HUES48 (cell line): ENCODE results near the gene CDCA3.
"Not testable (repeated sequence)": the region's sequence is repeated elsewhere in the genome, so short reads cannot be mapped to it uniquely, and the experiment has no call there.

Source experiments
- H3K27ac ChIP-seq: one replicate; pipeline ENCODE4 v1.7.0; 2013; ENCODE audit warnings: low read depth, low read length, inconsistent platforms
- H3K27me3 ChIP-seq: 2 replicates; pipeline ENCODE4 v1.6.1; 2013; ENCODE audit warnings: mild to moderate bottlenecking, low read length; ENCODE audit not compliant: control insufficient read depth, insufficient read depth
- H3K36me3 ChIP-seq: 2 replicates; pipeline ENCODE4 v1.6.1; 2013; ENCODE audit warnings: low read length; ENCODE audit not compliant: control insufficient read depth, insufficient read depth
- H3K4me1 ChIP-seq: 2 replicates; pipeline ENCODE4 v1.6.1; 2013; ENCODE audit warnings: mild to moderate bottlenecking, low read length; ENCODE audit not compliant: control insufficient read depth, insufficient read depth
- H3K4me3 ChIP-seq: 2 replicates; pipeline ENCODE4 v1.5.1; 2013; ENCODE audit warnings: mild to moderate bottlenecking, low read depth, low read length
- H3K9ac ChIP-seq: 2 replicates; pipeline ENCODE4 v1.6.1; 2013; ENCODE audit warnings: mild to moderate bottlenecking, low read depth, low read length, moderate library complexity
- H3K9me3 ChIP-seq: 2 replicates; pipeline ENCODE4 v1.6.1; 2013; ENCODE audit warnings: low read length; ENCODE audit not compliant: control insufficient read depth, insufficient read depth

CDCA3 gene

DNA sequence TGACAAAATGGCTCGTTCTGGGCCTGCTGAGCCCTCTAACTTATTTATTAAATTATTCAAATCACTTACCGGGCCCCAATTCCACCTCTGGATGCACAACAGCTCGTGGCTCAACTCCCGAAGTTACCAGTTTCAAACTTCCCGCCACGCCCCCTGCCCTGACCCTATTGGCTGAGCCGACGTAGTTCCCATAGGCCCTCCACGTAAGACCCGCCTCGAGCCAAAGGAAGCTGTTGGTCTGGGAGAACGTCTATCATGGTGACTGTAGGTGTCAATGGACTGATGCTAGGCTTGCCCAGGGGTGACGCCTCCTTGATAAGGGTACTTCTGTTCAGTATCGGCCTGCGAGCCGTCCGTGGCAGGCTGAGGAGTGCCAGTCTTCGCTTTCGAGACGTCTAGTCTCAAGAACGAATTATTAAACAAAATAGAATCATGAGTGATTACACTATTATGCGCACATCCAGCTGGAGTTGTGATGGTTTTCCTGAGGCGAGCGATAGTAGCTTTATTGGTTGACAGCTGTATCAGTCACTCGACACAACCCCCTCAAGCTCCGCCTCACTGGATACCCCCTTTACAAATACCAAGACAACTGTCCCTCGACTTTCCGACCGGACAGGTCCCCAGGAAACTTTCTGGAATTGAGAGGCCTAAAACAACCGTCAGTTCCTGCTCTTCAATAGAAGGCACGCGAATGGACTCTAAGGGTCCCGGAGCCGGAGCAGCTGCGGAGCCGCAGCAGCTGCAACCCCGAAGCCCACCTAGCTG is at the start of gene CDCA3:
Gene CDCA3 (minus strand): TSS at position 134 of the 768 bp plus-strand sequence. CDS start 334 bp downstream, outside the sequence.
- Histone ChIP-seq H3K27me3 (no peaks in the 10 kb centered on the region), H3K9me3 (no peaks in the 10 kb centered on the region), H3K27ac (peak within 1 kb of the TSS; percentile 85), H3K4me1 (peaks cover 10% of the 10 kb centered on the region), H3K9ac (peak within 1 kb of the TSS; percentile 62), H3K4me3 (peak within 1 kb of the TSS; percentile 88), H3K36me3 (peaks cover 47% of the 10 kb centered on the region)

DNA sequence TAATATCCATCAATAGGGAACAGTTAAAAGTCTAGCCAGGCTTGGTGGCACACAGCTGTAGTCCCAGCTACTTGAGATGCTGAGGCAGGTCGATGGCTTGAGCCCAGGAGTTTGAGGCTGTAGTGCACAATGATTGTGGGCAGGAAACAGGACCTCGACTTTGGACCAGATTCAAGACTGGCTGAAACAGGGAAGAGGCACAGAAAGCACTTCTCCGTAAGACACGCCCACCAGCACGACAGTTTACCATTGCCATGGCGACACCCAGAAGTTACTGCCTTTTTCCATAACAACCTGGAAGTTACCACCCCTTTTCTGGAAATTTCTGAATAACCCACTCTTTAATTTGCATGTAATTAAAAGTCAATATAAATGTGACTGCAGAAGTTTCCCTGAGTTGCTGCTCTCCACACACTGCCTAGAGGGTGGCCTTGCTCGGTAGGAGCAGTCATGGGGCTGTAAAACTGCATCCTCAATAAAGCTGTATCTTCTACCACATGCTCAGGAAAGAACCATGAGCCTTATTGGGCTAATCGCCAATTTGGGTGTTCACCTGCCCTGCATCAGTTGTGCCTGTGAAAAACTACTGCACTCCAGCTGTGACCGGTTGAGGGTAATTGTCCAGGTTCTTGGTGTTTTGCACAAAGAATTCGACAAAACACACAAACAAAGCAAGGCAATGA is 48.9 kb upstream of the CDCA3 start:
- peaks cover 10% of the 10 kb centered on the region for H3K4me1 ChIP-seq
- H3K9me3 ChIP-seq: no peaks in the 10 kb centered on the region
- H3K27ac ChIP-seq: no peak overlapping the region
- H3K9ac ChIP-seq: no peak overlapping the region
- no peak overlapping the region for H3K4me3 ChIP-seq
- H3K36me3 ChIP-seq: no peaks in the 10 kb centered on the region
- H3K27me3 ChIP-seq: no peaks in the 10 kb centered on the region

DNA sequence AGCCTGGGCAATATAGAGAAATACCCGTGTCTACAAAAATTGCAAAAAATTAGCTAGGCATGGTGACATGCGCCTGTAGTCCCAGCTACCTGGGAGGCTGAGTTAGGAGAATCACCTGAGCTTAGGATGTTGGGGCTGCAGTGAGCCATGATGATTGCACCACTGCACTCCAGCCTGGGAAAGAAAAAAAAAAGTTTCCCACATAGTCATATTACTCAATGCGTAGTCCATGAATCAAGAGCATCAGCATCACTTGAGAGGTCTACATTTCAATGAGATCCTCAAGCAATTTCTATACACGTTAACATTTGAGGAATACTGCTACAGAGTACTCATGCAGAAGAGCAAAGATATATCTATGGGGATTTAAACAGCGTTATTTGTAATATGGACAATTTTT is 48.3 kb upstream of the CDCA3 start:
- H3K27ac ChIP-seq: no peak overlapping the region
- H3K4me1 ChIP-seq: peaks cover 10% of the 10 kb centered on the region
- no peak overlapping the region for H3K9ac ChIP-seq

DNA sequence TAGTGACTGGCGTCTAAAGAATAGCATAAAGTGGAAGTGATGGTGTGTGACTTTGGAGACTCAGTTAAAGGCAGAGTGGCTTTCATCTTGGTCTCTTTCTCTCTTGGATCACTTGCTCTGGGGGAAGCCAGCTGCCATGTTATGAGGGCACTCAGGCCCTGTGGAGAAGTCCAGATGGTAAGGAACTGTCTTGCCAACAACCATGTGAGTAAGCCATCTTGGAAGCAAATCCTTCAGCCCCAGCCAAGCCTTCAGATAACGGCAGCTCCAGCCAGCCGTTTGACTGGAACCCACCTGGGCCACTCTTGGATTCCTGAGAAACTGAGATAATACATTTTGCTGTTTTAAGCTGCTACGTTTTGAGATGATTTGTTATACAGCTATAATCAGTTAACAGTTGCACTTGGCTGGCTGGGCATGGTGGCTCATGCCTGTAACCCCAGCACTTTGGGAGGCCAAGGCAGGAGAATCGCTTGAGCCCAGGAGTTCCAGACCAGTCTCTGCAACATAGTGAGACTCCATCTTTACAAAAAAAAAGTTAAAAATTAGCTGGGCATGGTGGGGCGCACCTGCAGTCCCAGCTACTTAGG is 45.9 kb upstream of the CDCA3 start:
- no peak overlapping the region for H3K4me3 ChIP-seq
- H3K4me1 ChIP-seq: no peaks in the 10 kb centered on the region
- H3K9me3 ChIP-seq: no peaks in the 10 kb centered on the region
- H3K27ac ChIP-seq: no peak overlapping the region
- no peak overlapping the region for H3K9ac ChIP-seq
- H3K27me3 ChIP-seq: no peaks in the 10 kb centered on the region
- no peaks in the 10 kb centered on the region for H3K36me3 ChIP-seq

More for the DNA sequence above, 48.3 kb upstream of the CDCA3 start:
- Histone ChIP-seq H3K27me3 (no peaks in the 10 kb centered on the region), H3K4me3 (no peak overlapping the region), H3K36me3 (no peaks in the 10 kb centered on the region), H3K9me3 (no peaks in the 10 kb centered on the region)

DNA sequence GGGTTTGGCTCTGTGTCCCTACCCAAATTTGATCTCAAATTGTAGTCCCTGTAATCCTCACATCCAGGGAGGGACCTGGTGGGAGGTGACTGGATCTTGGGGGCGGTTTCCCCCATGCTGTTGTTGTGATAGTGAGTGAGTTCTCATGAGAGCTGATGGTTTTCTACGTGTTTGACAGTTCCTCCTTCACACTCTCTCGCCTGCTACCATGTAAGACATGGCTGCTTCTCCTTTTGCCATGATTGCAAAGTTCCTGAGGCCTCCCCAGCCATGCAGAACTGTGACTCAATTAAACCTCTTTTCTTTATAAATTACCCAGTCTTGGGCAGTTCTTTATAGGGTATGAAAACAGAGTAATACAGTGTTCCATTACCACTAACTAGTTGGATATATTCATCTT is 43.2 kb upstream of the CDCA3 start:
- no peak overlapping the region for H3K4me3 ChIP-seq
- no peaks in the 10 kb centered on the region for H3K27me3 ChIP-seq

DNA sequence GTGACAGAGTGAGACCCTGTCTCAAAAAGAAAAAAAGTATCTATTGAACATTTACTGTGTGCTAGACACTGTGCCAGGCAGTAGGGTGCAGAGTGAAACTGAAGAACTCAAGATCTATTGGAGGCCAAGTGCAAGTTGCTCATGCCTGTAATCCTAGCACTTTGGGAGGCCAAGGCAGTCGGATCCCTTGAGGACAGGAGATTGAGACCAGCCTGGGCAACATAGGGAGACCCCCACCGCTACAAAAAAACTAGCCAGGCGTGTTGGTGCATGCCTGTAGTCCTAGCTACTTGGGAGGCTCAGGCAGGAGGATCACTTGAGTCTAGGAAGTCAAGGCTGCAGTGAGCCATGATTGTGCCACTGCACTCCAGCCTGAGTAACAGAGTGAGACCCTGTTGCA is 41.6 kb upstream of the CDCA3 start:
- not testable (repeated sequence) for H3K27me3 ChIP-seq, H3K9ac ChIP-seq, H3K27ac ChIP-seq, H3K9me3 ChIP-seq, H3K4me3 ChIP-seq, H3K36me3 ChIP-seq
- H3K4me1 ChIP-seq: peaks cover 15% of the 10 kb centered on the region

More for the DNA sequence above, 43.2 kb upstream of the CDCA3 start:
- H3K9me3 ChIP-seq: no peaks in the 10 kb centered on the region
- H3K9ac ChIP-seq: no peak overlapping the region
- H3K4me1 ChIP-seq: peaks cover 7% of the 10 kb centered on the region; the same call in 1 of the 2 replicates
- no peak overlapping the region for H3K27ac ChIP-seq
- no peaks in the 10 kb centered on the region for H3K36me3 ChIP-seq

DNA sequence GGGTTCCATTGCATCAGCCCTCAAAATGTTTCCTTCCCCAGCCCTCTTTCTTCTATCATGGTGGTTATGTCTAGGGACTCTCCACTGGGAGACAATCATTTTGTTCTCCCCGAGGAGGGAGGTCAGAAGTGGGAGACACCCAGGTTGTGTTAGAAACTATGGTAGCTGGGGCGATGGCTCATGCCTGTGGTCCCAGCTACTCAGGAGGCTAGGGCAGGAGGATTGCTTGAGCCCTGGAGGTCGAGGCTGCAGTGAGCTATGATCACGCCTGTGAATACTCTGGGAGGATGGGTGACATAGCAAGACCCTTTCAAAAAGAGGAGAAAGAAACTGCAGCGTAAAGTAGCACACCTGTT is 40.5 kb upstream of the CDCA3 start:
- Histone ChIP-seq H3K27me3 (no peaks in the 10 kb centered on the region), H3K9ac (peak overlapping the region; percentile 70), H3K4me3 (peak overlapping the region; percentile 66), H3K36me3 (no peaks in the 10 kb centered on the region), H3K4me1 (peaks cover 20% of the 10 kb centered on the region), H3K27ac (peak overlapping the region; percentile 76), H3K9me3 (no peaks in the 10 kb centered on the region)

DNA sequence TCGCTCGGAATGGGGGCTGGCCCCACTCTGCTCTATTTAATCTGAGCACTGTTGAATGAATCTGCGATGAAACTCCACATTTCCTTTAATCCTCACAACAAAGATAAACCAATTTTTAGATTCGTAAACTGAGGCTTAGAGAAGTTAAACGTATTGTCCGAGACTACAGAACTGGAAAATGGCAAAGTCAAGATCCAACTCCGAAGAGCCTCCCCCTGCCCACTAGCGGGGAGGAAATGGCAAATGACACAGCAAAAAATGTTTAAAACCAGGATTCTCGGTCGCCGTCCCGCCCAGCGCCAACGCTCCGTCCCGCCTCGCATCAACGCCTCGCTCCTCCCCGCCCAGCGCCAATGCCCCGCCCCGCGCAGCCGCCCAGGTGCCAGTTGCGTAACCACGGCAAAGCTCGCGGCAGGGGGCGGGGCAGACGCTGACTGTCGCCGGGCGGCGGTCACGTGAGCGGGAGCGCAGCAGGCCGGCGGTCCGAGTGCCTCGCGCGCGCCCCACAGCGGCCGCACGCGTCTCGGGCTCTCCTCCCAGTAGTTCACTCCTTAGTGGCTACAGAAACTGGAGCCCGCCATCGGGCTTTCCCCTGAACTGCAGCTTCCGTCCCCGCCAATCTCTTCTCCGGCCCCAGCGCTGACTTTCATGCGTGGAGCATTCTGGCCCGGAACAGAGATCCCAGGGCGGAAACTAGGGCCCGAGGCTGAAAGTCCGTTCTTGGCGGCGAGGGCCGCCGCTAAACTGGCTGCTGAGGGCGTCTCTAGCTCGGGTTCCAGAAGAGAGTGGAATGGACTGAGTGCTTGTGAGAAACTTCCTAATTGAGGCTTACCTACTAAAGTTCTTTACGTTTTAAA is 39.9 kb upstream of the CDCA3 start:
- Histone ChIP-seq H3K27me3 (no peaks in the 10 kb centered on the region), H3K9ac (peak overlapping the region; percentile 70), H3K4me3 (peak overlapping the region; percentile 66), H3K9me3 (no peaks in the 10 kb centered on the region), H3K36me3 (no peaks in the 10 kb centered on the region), H3K27ac (peak overlapping the region; percentile 92), H3K4me1 (peaks cover 20% of the 10 kb centered on the region)

DNA sequence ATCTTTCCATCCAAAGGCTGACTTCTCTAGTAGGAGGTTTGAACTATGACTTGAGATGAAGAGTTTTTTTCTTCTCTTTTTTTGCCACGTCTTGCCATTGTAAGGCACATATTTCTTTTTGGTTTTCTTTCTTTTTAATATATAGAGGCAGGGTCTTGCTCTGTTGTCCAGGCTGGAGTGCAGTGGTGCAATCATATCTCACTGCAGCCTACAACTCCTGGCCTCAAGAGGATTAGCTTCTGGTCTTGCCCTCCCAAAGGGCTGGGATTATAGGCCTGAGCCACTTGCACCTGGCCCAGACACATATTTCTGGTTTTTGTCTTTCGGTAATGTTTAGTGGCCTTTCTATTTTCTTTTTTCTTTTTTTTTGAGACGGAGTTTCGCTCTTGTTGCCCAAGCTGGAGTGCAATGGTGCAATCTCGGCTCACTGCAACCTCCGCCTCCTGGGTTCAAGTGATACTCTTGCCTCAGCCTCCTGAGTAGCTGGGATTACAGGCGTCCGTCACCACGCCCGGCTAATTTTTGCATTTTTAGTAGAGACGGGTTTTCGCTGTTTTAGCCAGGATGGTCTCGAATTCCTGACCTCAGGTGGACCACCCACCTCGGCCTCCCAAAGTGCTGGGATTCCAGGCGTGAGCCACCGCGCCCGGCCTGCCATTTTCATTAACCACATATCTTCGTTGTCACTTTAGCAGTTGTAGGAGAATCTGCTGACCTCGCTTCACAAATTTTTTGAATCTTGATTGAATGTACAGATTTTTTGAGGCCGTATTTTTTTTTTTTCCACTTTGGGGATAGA is 38.9 kb upstream of the CDCA3 start:
- not testable (repeated sequence) for H3K36me3 ChIP-seq
- peak overlapping the region; percentile 63 for H3K9ac ChIP-seq

DNA sequence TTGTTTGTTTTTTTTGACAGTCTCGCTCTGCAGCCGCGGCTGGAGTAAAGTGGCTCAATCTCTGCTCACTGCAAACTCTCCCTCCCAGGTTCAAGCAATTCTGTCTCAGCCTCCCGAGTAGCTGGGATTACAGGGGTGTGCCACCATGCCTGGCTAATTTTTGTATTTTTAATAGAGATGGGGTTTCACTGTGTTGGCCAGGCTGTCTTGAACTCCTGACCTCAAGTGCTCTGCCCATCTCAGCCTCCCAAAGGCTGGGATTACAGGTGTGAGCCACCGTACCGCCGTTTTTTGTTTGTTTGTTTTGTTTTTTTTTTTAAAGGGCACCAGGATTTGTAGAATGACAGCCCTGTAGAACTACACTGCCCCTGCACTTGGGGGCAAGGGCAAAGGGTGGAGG is 37.7 kb upstream of the CDCA3 start:
- H3K4me3 ChIP-seq, H3K27me3 ChIP-seq, H3K27ac ChIP-seq, H3K9me3 ChIP-seq, H3K9ac ChIP-seq: not testable (repeated sequence)
- H3K4me1 ChIP-seq: peaks cover 31% of the 10 kb centered on the region
- H3K36me3 ChIP-seq: peaks cover 12% of the 10 kb centered on the region

More for the DNA sequence above, 38.9 kb upstream of the CDCA3 start:
- H3K27me3 ChIP-seq, H3K9me3 ChIP-seq: not testable (repeated sequence)
- Histone ChIP-seq H3K27ac (peak overlapping the region; percentile 92), H3K4me3 (peak overlapping the region; percentile 47; the same call in 1 of the 2 replicates), H3K4me1 (peaks cover 28% of the 10 kb centered on the region)
